Bronchial epithelial cell (primary cell): ENCODE results near the gene PNMA1. TPM values are rescaled to one million over a fixed set of nuclear protein-coding genes. Genes with fewer than 3 reads are reported as not detected.

Experiments used
- DNase-seq: peaks from one replicate; pipeline ENCODE4 v3.0.0-alpha.2; 2010; ENCODE audit warnings: low read depth
- FAIRE-seq: peaks from 2 replicates; lab custom pipeline; 2011; peaks lifted over from hg19 to GRCh38; lab: Jason Lieb, UNC
- H3K27me3 ChIP-seq: 2 replicates; pipeline ENCODE4 v1.5.1; 2011; ENCODE audit warnings: low read length; ENCODE audit not compliant: control insufficient read depth, insufficient read depth
- H3K36me3 ChIP-seq: 2 replicates; pipeline ENCODE4 v1.5.1; 2011; ENCODE audit warnings: low read length; ENCODE audit not compliant: control insufficient read depth, insufficient read depth
- H3K4me3 ChIP-seq: 2 replicates; pipeline ENCODE4 v1.5.1; 2011; ENCODE audit warnings: mild to moderate bottlenecking, low read depth, low read length, control low read depth
- total RNA-seq: library from RNA; depleted of rRNA; stranded (reverse); fragments of >200 nt; gene quantifications from 2 replicates; pipeline ENCODE4 v1.2.1, GENCODE V29; 2014
- TF ChIP-seq, protein P1 (sequence below): IDR thresholded peaks from 2 replicates; pipeline ENCODE4 v1.5.1; 2011; ENCODE audit warnings: mild to moderate bottlenecking, moderate library complexity, low read length, control low read depth, inconsistent platforms; ENCODE audit not compliant: insufficient read depth, severe bottlenecking

The PNMA1 gene
- total RNA-seq, 1 donor from 2014 or later, result 10.5 TPM

DNA sequence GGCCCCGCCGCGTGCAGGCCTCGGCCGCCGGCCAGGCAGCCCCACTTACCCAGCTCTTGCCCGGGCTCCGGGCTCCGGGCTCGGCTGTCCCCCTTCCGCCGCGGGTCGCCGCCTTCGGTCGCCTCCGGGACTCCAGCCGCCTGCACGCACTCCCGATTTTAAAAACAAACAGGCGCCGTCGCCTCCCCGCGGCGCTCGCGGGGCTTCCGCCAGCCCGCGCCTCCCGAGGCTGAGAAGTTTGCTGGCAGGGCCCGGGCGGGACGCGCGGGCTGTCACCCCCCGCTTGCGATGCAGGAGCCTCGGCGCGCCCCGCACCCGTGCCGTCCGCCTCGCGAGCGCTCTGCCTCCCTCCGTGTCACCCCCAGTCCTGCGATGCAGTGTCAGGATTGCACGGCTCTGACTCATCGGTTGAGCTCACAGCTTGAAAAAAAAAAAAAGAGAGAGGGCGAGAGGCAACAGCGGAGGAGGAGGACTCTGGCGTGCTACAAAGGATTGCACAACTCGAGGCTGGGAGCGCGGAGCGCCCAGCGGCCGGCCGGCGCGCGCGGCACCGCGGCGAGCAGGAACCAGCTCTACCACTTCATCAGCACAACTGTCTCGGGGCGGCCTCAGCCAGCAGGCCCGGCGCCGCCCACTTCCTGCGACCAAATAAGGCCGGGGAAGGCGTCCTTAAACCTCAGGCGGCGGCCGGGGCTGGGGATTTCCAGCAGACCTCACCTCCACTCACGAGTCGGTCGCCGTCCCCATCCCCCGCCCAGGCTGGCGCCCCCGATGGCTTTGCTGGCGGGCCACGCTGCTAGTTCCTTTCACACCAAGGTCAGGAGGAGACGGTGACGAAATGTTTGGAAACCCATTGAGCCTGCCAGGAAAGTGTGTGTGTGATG is 45.8 kb upstream of the PNMA1 start:
- TF ChIP-seq, protein P1, sequence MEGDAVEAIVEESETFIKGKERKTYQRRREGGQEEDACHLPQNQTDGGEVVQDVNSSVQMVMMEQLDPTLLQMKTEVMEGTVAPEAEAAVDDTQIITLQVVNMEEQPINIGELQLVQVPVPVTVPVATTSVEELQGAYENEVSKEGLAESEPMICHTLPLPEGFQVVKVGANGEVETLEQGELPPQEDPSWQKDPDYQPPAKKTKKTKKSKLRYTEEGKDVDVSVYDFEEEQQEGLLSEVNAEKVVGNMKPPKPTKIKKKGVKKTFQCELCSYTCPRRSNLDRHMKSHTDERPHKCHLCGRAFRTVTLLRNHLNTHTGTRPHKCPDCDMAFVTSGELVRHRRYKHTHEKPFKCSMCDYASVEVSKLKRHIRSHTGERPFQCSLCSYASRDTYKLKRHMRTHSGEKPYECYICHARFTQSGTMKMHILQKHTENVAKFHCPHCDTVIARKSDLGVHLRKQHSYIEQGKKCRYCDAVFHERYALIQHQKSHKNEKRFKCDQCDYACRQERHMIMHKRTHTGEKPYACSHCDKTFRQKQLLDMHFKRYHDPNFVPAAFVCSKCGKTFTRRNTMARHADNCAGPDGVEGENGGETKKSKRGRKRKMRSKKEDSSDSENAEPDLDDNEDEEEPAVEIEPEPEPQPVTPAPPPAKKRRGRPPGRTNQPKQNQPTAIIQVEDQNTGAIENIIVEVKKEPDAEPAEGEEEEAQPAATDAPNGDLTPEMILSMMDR, result no peak
- no peaks in the 10 kb centered on the region for H3K36me3 ChIP-seq
- peak overlapping the region; percentile 72 for H3K4me3 ChIP-seq
- FAIRE-seq (no peak), DNase-seq (peak; percentile 97)
- no peaks in the 10 kb centered on the region for H3K27me3 ChIP-seq

DNA sequence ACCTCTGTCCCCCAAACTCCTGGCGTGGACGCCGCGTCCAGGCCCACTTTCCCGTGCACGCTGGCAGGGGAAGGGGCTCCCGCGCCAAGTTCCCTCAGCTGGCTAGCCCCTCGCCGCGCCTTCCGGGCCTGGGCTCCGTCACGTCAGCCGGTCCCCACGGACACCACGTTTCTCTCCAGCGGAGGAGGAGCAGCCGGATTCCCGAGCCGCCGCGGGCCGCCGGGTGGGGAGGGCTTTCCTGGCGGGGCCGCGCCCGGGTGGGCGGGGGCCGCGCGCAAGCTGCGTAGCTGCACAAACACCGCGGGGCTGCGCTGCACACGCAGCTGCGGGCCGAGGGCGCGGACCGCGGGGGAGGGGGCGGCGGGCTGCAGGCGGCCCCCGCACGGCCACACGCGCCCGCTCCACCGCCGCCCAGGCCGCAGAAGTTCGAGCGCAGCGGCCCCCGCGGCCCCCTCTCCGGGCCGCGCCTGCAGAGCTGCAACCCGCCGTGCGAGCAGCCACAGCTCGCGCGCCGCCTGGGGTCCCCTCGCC is 45.1 kb upstream of the PNMA1 start:
- FAIRE-seq (no peak), DNase-seq (no peak)
- H3K27me3 ChIP-seq, result no peaks in the 10 kb centered on the region
- peak overlapping the region; percentile 72 for H3K4me3 ChIP-seq
- H3K36me3 ChIP-seq, result no peaks in the 10 kb centered on the region
- TF ChIP-seq, protein P1, result no peak

DNA sequence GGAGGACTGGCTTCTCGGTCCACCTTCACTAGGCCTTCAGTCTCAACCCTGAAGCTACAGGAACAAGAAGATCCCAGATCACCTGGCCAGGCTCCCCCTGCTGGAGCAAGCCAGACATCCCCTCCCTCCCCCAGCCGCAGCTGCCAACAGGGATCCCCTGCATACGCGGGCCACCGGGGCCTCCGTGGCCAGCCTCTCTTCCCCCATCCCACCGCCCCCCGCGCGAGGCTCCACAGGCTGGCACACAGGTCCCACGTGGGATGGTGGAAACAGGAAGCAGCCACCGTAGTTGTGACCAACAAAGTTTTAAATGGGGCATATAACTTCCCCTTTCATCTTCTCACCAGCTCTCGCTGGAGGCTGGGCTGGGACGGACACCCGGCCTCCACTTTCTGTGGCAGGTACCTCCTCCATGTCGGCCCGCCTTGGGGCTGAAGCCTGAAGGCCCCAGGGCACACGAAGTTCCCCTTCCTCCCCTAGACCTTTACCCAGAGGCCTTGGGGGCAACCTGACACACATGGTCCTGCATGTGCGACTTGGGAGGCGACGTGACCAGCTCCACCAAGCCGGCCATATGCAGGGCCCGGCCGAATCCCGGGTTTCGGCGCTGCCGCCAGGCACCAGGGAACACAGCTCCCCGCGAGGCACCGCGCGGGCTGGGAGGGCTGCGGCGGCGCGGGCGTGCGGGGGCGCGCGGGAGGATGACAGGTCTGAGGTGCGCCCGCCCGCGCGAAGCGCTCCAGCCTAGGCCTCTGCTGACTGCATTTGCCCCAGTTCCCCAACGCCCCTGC is 44.4 kb upstream of the PNMA1 start:
- TF ChIP-seq, protein P1, result peak; percentile 86
- DNase-seq (peak; percentile 68), FAIRE-seq (no peak)
- no peaks in the 10 kb centered on the region for H3K27me3 ChIP-seq
- H3K4me3 ChIP-seq, result peak overlapping the region; percentile 72
- no peaks in the 10 kb centered on the region for H3K36me3 ChIP-seq

DNA sequence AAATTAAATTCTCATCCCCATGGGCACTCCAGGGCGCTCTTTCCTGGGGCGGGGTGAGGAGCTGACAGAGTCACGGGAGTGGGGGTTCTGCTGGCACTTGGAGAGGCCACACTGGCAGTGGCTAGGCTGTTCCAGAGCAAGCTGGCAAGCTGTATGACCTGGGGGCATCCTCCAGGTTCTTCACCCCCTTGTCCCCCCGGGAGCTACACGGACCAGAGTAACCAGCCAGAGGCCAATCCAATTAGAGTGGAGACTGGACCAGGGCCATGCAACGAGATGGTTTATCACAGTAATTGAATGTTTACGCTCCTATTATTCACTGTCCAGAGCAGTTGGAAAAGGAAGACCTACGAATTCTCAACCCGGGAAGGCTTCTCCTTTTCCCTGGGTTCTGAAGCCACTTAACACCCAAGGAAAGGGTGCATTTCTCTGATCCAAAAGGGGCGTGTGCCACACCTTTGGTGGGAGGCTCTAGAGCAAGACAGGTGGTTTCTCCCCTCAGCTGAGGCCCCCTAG is 43.8 kb upstream of the PNMA1 start:
- FAIRE-seq, result no peak
- TF ChIP-seq, protein P1, result no peak
- peak overlapping the region; percentile 72 for H3K4me3 ChIP-seq
- no peak for DNase-seq
- H3K36me3 ChIP-seq, result no peaks in the 10 kb centered on the region
- H3K27me3 ChIP-seq, result no peaks in the 10 kb centered on the region

DNA sequence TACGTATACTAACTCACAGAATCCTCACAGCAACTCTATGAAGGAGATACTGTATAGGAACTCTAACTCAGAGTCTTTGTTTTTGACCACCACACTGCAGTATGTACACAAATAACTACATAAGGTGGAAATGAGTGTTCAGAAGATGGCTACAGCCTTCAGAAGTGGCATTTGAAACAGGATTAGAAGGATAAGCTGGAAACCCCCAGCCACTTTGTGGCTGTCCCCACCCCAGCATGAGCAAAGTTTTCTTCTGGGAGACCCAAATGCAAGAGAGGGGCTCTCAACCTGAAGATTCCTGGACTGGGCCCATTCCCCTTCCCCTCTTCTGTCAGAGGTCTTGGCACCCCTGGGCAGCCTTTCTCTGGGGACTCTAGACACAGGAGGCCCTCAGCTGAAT is 43.2 kb upstream of the PNMA1 start:
- Histone ChIP-seq H3K4me3 (peak overlapping the region; percentile 72), H3K27me3 (no peaks in the 10 kb centered on the region), H3K36me3 (no peaks in the 10 kb centered on the region)
- no peak for FAIRE-seq
- no peak for DNase-seq
- TF ChIP-seq, protein P1, result no peak
